HepG2 (cell line): ENCODE results near the gene IGF2. TPM values are rescaled to one million over a fixed set of nuclear protein-coding genes. Genes with fewer than 3 reads are reported as not detected.

Experiments used
- ATAC-seq: fragments of 200-7000 bp; cut with Tn5 transposase; 3 replicates; pipeline ENCODE4 v1.9.1; 2020; ENCODE audit warnings: mild to moderate bottlenecking, moderate library complexity
- BruUV-seq: library from RNA; stranded (reverse); fragments of 400-500 nt; replicated peaks from 2 replicates; lab custom pipeline; 2021; lab: Mats Ljungman, UMichigan
- CTCF ChIA-PET: fragments of 300-600 bp; formaldehyde crosslinking; extraction: SDS; loops from one replicate; lab custom pipeline; 2021; ENCODE audit warnings: low total read pairs, inconsistent platforms, low intra/inter-chr PET ratio; lab: Yijun Ruan, JAX
- POLR2A ChIA-PET: fragments of 350-600 bp; sonication (Branson Sonifier 250); formaldehyde crosslinking; loops from one replicate; lab custom pipeline; 2020; ENCODE audit warnings: antibody characterized with exemption, inconsistent platforms; lab: Yijun Ruan, JAX
- DNase-seq: peaks from one replicate; pipeline ENCODE4 v3.0.0-alpha.2; 2015; ENCODE audit warnings: low spot score
- FAIRE-seq: peaks from 3 replicates; lab custom pipeline; 2011; peaks lifted over from hg19 to GRCh38; lab: Jason Lieb, UNC
- H2AFZ ChIP-seq: one replicate; pipeline ENCODE4 v1.6.1; 2011; ENCODE audit warnings: low read length, inconsistent platforms
- H3K27ac ChIP-seq: fragments of 300-600 bp; 3 replicates; pipeline ENCODE4 v1.8.0; 2011; ENCODE audit warnings: mixed run types, mild to moderate bottlenecking, mixed read lengths, low read length, inconsistent platforms; ENCODE audit not compliant: insufficient read depth; ENCODE audit errors: extremely low read length
- H3K27me3 ChIP-seq, 2 experiments: fragments of 200-600 bp in 1 of 2; 2 replicates in 1 of 2; 3 replicates in 1 of 2; pipeline versions ENCODE4 v1.6.0 to v1.8.0; 2011; ENCODE audit warnings: low read length in 2 of 2, mild to moderate bottlenecking in 2 of 2, moderate library complexity in 2 of 2, inconsistent platforms in 1 of 2; ENCODE audit not compliant: insufficient read depth in 2 of 2, control insufficient read depth in 1 of 2
- H3K36me3 ChIP-seq, 2 experiments: fragments of 200-600 bp in 1 of 2; replicated peaks in 1 of 2; 2 replicates in 1 of 2; 3 replicates in 1 of 2; pipeline versions ENCODE4 v1.5.1 to v1.8.0; 2011; ENCODE audit warnings: low read length in 2 of 2, inconsistent platforms in 1 of 2; ENCODE audit not compliant: insufficient read depth in 2 of 2, control insufficient read depth in 1 of 2
- H3K4me1 ChIP-seq: 2 replicates; pipeline ENCODE4 v1.5.1; 2012; ENCODE audit warnings: low read length, inconsistent platforms; ENCODE audit not compliant: insufficient read depth
- H3K4me2 ChIP-seq: 2 replicates; pipeline ENCODE4 v1.6.0; 2011; ENCODE audit warnings: low read depth, low read length, inconsistent platforms
- H3K4me3 ChIP-seq, 3 experiments: fragments of 200-600 bp in 1 of 3; sonication (generic), shearing (Covaris generic) in 1 of 3; replicated peaks in 1 of 3; 2 replicates each; pipeline ENCODE4 v1.5.1; 2011 to 2016; ENCODE audit warnings: low read length in 3 of 3, inconsistent platforms in 2 of 3, low read depth in 2 of 3, mild to moderate bottlenecking in 2 of 3, control low read depth in 1 of 3, mixed read lengths in 1 of 3; ENCODE audit not compliant: insufficient read depth in 1 of 3
- H3K79me2 ChIP-seq: one replicate; pipeline ENCODE4 v1.6.1; 2011; ENCODE audit warnings: low read length, inconsistent platforms; ENCODE audit not compliant: insufficient read depth
- H3K9ac ChIP-seq: 2 replicates; pipeline ENCODE4 v1.6.0; 2011; ENCODE audit warnings: mild to moderate bottlenecking, low read depth, low read length, inconsistent platforms; ENCODE audit not compliant: insufficient read depth
- H3K9me3 ChIP-seq: 2 replicates; pipeline ENCODE4 v1.5.1; 2012; ENCODE audit warnings: mild to moderate bottlenecking, low read length
- H4K20me1 ChIP-seq: 2 replicates; pipeline ENCODE4 v1.6.0; 2011; ENCODE audit warnings: inconsistent platforms, mild to moderate bottlenecking, low read length, moderate library complexity; ENCODE audit not compliant: insufficient read depth
- CEBPG ChIP-seq: IDR thresholded peaks from 2 replicates; pipeline ENCODE4 v1.6.1; 2016
- CREB1 ChIP-seq, 2 experiments: fragments of 450-650 bp in 1 of 2; IDR thresholded peaks; 2 replicates each; pipeline ENCODE4 v1.6.1; 2016 to 2017; ENCODE audit warnings: control low read depth in 1 of 2, mild to moderate bottlenecking in 1 of 2, missing compliant biosample characterization in 1 of 2, missing genetic modification characterization in 1 of 2
- GTF2F1 ChIP-seq: fragments of 150-350 bp; IDR thresholded peaks from 2 replicates; pipeline ENCODE4 v1.6.1; 2014; ENCODE audit warnings: low read length
- KAT7 ChIP-seq: IDR thresholded peaks from 2 replicates; pipeline ENCODE4 v1.6.1; 2018; ENCODE audit warnings: borderline replicate concordance, missing compliant biosample characterization
- KAT8 ChIP-seq: IDR thresholded peaks from 2 replicates; pipeline ENCODE4 v1.6.1; 2016; ENCODE audit warnings: missing genetic modification reagents, missing compliant biosample characterization
- NFE2L1 ChIP-seq: sonication (generic); formaldehyde crosslinking; IDR thresholded peaks from 2 replicates; pipeline ENCODE4 v1.4.0; 2020; ENCODE audit warnings: missing genetic modification reagents, mild to moderate bottlenecking, borderline replicate concordance
- PHF8 ChIP-seq: sonication (generic); formaldehyde crosslinking; IDR thresholded peaks from 2 replicates; pipeline ENCODE4 v1.5.0; 2020; ENCODE audit warnings: missing genetic modification reagents
- RARA ChIP-seq: IDR thresholded peaks from 2 replicates; pipeline ENCODE4 v1.6.1; 2016; ENCODE audit warnings: missing genetic modification reagents, missing compliant biosample characterization
- RFXAP ChIP-seq: sonication (generic); formaldehyde crosslinking; IDR thresholded peaks from 2 replicates; pipeline ENCODE4 v1.4.0; 2020; ENCODE audit warnings: missing genetic modification reagents, borderline replicate concordance
- TRIM22 ChIP-seq: fragments of 450-650 bp; IDR thresholded peaks from 2 replicates; pipeline ENCODE4 v1.6.1; 2017
- ZBTB33 ChIP-seq: sonication (generic); formaldehyde crosslinking; IDR thresholded peaks from 2 replicates; pipeline ENCODE4 v1.4.0; 2020; ENCODE audit warnings: missing genetic modification reagents
- ZFP1 ChIP-seq: IDR thresholded peaks from 2 replicates; pipeline ENCODE4 v1.6.1; 2016
- ZKSCAN8 ChIP-seq: IDR thresholded peaks from 2 replicates; pipeline ENCODE4 v1.6.1; 2016; ENCODE audit warnings: borderline replicate concordance, missing genetic modification reagents, missing compliant biosample characterization
- ZMYM4 ChIP-seq: sonication (generic); formaldehyde crosslinking; IDR thresholded peaks from 2 replicates; pipeline ENCODE4 v1.8.1; 2023; ENCODE audit warnings: mild to moderate bottlenecking, missing genetic modification reagents
- ZNF343 ChIP-seq: sonication (generic); formaldehyde crosslinking; IDR thresholded peaks from 2 replicates; pipeline ENCODE4 v1.4.0; 2020; ENCODE audit warnings: mild to moderate bottlenecking, missing genetic modification reagents
- ZNF546 ChIP-seq: sonication (generic); formaldehyde crosslinking; conservative IDR thresholded peaks from 2 replicates; pipeline ENCODE4 v1.8.1; 2023; ENCODE audit warnings: mild to moderate bottlenecking, missing genetic modification reagents
- WGBS: methylation state at CpG from one replicate; pipeline ENCODE4 v1.1.6; 2017; ENCODE audit warnings: low lambda C conversion rate; 5-methylcytosine and 5-hydroxymethylcytosine counted together
- in situ Hi-C: cut with HindIII; loops from 2 replicates; pipeline ENCODE4 v1.10.0; 2017; ENCODE audit warnings: low pct_unique_long_range_greater_than_20kb; ENCODE audit not compliant: extremely low pct_ligation_motif_present
- intact Hi-C: fragments of 100-400 bp; cut with micrococcal nuclease; formaldehyde crosslinking; loops from one replicate; pipeline ENCODE4 v1.10.0; 2022; ENCODE audit not compliant: unreplicated experiment
- polyA plus RNA-seq, 8 experiments: library from polyadenylated mRNA; depleted of rRNA in 3 of 8; stranded (reverse) in 7 of 8; unstranded in 1 of 8; fragments of >200 nt; fragmentation: Illumina TruSeq in 4 of 8; extraction: Trizol in 4 of 8; gene quantifications; 2 replicates each; pipeline versions ENCODE4 v1.2.1 to v1.2.3, GENCODE V29; 2011 to 2016; ENCODE audit warnings: low read depth in 4 of 8, missing spikeins in 1 of 8, mixed read lengths in 1 of 8; ENCODE audit not compliant: insufficient read depth in 1 of 8
- total RNA-seq, 5 experiments: library from RNA; depleted of rRNA; stranded (reverse); fragments of >200 nt; fragmentation: Illumina TruSeq; extraction: Trizol; gene quantifications; 2 replicates each; pipeline ENCODE4 v1.2.3, GENCODE V29; 2016; ENCODE audit warnings: low read depth in 1 of 5
- TF ChIP-seq, protein P1 (sequence below): sonication (generic); formaldehyde crosslinking; IDR thresholded peaks from 2 replicates; pipeline ENCODE4 v1.9.0; 2021; ENCODE audit warnings: missing genetic modification reagents, mild to moderate bottlenecking, borderline replicate concordance

The IGF2 gene
- total and polyA plus RNA-seq, 2 of the 13 experiments (the other 11 are each of a cell fraction or from before 2014, with no cell fraction given): 79.1 to 254 TPM

DNA sequence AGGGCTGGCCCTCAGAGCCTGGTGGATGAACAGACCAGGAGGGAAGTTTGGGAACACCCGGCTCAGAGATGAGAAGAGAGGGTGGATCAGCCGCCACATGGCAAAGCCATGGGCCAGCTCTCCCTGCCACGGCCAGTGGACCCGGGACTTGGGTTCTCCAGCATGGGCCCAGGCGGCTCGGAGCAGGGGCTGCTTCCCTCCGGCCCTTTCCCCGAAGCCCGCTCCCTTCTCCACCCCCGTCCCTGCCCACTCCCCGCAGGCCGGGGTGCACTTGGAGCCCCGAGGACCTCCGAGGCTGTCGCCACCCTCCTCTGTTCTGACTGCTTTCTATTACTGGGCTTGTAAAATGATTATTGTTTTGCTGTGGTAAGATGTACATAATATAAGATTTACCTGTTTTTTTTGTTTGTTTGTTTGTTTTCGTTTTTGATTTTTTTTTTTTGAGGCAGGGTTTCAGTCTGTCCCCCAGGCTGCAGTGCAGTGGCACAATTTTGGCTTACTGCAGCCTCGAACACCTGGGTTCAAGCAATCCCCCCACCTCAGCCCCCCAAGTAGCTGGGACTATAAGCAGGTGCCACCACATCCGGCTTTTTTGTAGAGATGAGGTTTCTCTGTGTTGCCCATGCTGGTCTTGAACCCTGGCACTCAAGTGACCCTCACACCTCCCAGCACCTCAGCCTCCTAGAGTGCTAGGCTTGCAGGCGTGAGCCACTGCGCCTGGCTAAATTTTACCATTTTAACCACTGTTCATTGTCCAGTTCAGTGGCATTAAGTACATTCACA is 43.7 kb upstream of the IGF2 start:
- Histone ChIP-seq H3K36me3 (no peaks in the 10 kb centered on the region), H3K79me2 (no peaks in the 10 kb centered on the region), H2AFZ (no peak overlapping the region), H3K27ac (no peak overlapping the region), H3K27me3 (peaks cover 11 to 72% of the 10 kb centered on the region in 2 experiments), H3K4me3 (no peak overlapping the region), H4K20me1 (no peaks in the 10 kb centered on the region), H3K9ac (no peak overlapping the region), H3K9me3 (no peaks in the 10 kb centered on the region), H3K4me1 (peaks cover 17% of the 10 kb centered on the region), H3K4me2 (no peak overlapping the region)
- in situ Hi-C loops (no loop called here), intact Hi-C loops (no loop called here)
- DNase-seq (no peak), ATAC-seq (no peak), FAIRE-seq (no peak)
- ChIA-PET POLR2A (no interaction called here), CTCF (no interaction called here)
- TF ChIP-seq, protein P1, sequence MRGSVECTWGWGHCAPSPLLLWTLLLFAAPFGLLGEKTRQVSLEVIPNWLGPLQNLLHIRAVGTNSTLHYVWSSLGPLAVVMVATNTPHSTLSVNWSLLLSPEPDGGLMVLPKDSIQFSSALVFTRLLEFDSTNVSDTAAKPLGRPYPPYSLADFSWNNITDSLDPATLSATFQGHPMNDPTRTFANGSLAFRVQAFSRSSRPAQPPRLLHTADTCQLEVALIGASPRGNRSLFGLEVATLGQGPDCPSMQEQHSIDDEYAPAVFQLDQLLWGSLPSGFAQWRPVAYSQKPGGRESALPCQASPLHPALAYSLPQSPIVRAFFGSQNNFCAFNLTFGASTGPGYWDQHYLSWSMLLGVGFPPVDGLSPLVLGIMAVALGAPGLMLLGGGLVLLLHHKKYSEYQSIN: no peak
- no peak for TF ChIP-seq NFE2L1 (CRISPR knock-in tag)
- no peak for TF ChIP-seq CEBPG (CRISPR knock-in tag)
- no peak for TF ChIP-seq RFXAP
- TF ChIP-seq TRIM22: no peak
- no peak for TF ChIP-seq PHF8 (CRISPR knock-in tag)
- no peak for TF ChIP-seq GTF2F1
- TF ChIP-seq CREB1 (IDR thresholded peaks at IDR 0.05): no peak
- no peak for TF ChIP-seq CREB1 (CRISPR knock-in tag; IDR thresholded peaks at IDR 0.05)
- no peak for TF ChIP-seq ZNF343 (CRISPR knock-in tag)
- TF ChIP-seq KAT8 (CRISPR knock-in tag): no peak
- TF ChIP-seq ZBTB33: no peak
- no peak for TF ChIP-seq KAT7
- TF ChIP-seq ZFP1 (CRISPR knock-in tag): no peak
- no peak for TF ChIP-seq ZKSCAN8 (CRISPR knock-in tag)
- TF ChIP-seq RARA (CRISPR knock-in tag): no peak
- no peak for TF ChIP-seq ZNF546 (CRISPR knock-in tag)
- TF ChIP-seq ZMYM4 (CRISPR knock-in tag): no peak
- 29% methylated on average over 16 of the region's 20 CpGs for WGBS
- no TSS peak for BruUV-seq
